GM21526 (cell line): ENCODE data around the gene SIM2.

ENCODE experiments used
- ATAC-seq: cut with Tn5 transposase; IDR thresholded peaks from one replicate; pipeline ENCODE4 v1.9.1; 2021; ENCODE audit warnings: moderate library complexity; ENCODE audit not compliant: unreplicated experiment, low FRiP score

Gene SIM2

DNA sequence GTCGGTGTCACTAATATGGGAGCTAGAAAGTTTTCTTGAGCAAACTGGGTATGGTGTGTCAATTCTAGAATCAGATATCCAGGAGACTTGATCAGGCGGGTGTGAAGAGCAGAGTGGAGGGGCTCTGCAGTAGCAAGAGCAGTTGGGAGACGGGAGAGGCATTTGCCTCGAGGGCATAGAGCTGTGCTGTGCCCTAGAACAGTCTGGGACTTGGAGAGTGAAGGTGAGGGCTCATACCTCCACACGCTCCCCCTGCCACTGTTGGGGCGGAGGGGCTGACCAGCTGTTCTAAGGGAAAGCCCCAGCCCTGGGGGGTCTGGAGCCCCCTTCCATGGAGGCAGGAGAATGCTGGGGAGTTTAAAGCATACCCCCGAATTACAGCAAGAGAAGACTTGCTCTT, 33.8 kb downstream of the SIM2 start:
- no peak for ATAC-seq

DNA sequence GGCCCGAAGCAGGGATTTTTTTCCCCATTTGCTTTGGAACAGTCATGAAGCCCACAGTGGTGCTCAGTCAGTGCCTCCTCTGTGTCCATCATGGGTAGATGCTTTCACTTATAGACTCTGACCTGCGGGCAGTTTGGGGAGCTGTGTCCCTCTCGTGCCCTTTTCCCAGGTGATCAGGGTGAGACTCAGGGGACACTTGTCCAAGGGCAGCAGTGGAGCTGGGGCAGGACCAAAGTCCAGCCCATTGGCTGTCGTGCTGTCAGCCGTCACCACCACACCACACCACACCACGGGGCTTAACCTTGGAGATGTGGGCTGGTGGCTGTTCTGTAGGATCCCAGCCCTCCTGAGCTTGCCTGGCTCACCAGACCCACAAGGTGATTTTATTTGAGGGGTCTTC, 34.9 kb downstream of the SIM2 start:
- no peak for ATAC-seq

DNA sequence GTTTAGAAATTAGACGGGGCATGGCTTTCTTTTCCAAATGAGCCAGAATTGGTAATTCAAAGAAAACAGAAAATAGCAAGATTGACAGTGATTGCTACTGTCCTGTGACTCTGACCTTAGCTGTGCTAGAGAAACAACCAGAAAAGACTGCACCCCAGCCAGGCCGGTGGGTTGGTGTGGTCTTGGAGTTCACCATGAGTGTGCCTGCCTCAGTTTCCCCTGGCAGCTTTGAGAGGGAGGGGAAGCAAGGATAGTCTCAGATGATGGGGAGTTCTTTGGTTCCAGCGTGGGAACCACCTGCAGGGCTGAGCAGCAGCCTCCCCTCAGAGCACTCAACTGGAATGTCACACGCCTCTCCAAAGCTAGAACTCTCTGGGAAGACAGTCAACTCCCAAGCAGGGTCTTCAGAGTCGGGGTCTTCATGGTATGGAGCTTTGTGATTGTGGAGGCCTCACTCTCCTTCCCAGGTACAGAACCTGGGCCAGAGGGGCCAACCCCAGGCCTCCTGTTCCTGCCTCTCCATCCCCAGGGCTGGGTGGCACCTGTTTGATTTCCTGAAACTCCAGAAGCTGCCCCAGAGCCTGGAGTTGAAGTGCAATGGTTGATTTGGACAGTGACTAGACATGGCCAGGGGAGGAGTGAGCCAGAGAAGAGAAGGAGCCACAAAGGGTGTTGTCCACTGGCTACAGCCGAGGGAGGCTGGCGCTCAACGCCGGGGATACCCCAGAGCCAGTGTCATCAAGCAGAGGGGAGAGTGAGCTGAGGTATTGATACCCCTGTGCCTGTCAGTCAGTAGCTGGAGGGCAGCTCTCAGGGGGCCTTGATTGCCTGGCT, 35.7 kb downstream of the SIM2 start:
- ATAC-seq, result no peak

DNA sequence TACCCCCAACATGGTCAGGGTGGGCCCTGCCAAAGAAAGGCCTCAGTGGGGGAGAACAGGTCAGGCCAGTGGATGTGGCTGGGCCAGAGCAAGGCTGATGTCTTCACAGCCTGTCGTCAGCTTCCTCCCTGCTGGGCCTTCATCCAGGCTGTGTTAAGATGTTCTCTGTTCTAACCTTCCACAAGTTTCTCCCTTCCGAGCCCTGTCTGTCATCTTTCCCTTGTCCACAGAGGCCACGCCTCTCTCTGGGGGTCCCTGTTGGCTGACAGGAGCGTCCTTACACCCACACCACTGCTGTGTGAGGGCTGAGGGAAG, 36.2 kb downstream of the SIM2 start:
- ATAC-seq, result no peak

DNA sequence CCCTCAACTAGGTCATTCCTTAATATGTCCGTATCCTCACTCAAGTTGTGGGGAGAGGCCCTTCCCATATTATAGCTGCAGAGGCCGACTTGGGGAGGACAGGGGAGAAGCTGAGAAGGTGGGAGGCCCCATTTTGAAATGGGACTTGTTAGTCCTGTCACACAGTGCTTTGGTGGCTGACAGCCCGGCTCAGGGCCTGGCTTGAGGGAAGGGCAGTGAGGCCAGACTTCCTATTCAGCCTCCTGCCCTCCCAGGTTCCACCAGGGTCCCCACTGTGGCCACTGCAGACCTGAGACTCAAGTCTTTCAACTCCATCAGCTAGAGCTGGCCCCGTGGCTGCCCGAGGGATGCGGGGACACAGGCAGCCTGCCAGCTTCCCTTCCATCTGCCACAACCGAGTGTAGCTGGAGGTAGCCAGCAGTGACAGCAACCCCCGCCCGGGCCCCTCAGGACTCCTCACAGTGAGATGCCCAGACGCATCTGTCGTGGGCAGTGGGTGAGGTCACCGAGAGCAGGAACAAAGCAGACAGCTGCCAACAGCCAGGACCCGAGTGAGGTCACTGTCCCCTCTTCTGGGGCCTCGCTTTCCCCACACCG, 36.9 kb downstream of the SIM2 start:
- no peak for ATAC-seq

DNA sequence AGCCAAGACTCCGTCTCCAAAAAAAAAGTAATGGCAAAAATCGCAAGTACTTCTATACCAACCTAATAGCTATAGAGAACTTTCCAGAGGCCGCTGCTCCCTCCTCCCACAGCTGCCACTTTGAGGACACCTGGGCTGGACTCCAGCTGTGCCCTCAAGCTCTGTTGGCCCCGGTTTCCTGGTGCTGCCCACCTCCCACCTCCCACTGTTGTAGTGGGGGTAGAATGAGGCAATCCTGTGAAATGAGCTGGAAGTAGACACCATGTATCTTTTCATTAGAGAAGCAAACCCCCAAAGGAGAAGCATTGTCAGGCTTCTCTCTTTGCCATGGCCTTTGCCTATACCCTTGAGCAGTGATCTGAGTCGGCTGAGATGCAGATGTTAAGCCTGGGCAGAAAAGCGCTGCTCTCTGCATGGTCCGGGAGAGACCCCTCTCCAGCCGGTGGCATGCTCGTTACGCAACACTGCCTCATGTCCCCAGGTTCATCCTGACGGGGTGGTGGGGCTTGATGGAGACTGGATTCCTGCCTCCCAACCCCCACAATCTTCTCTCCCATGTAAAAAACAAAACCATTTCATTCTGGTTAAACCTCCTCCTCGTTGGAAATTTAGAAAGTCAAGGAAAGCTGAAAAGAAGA, 39.7 kb downstream of the SIM2 start:
- no peak for ATAC-seq

DNA sequence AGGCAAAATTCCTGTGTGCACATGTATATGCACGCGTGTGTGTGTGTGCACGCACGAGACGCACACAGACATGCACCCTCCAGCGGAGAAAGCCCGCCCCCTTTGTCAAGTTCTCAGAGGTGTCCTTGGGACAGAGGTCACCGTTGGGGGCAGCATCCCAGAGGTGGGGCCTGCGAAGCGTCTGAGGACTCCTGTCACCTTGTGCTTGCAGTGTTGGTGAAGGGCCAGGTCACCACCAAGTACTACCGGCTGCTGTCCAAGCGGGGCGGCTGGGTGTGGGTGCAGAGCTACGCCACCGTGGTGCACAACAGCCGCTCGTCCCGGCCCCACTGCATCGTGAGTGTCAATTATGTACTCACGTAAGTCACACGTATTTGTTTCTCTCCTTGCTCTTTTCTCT, 42.6 kb downstream of the SIM2 start:
- no peak for ATAC-seq

DNA sequence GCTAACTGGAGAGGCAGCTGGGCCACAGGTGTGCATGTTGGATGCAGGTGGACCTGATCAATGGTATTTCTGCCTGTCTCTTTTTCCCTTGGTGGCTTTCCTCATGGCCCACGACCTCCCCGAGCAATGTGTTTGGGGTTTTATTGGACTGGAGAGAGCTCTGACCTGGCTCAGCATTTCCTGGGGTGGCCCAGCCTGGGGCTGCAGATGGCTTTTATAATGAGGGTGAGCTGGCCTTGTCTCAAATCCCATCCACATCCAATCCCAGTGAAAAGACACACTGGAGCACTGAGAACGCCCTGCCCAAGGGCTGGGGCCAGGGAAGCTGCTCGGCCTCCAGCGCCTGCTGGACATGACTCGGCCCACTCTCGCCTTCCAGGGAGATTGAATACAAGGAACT, 44.1 kb downstream of the SIM2 start:
- ATAC-seq, result no peak

DNA sequence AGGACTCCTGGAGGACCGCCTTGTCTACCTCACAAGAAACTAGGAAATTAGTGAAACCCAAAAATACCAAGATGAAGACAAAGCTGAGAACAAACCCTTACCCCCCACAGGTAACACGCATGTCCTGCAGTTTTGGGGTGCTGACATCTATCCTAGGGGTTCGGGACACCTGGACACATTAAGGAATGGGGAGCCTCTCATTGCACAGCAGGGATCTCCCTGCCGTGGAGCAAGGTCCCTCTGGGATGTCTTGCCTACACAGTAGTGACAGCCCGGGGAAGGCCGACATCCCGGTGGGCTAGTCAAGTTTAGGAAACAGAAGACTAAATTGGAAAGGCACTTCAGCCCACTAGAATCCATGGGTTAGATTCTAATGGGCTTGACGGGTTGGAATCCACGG, 44.5 kb downstream of the SIM2 start:
- no peak for ATAC-seq

DNA sequence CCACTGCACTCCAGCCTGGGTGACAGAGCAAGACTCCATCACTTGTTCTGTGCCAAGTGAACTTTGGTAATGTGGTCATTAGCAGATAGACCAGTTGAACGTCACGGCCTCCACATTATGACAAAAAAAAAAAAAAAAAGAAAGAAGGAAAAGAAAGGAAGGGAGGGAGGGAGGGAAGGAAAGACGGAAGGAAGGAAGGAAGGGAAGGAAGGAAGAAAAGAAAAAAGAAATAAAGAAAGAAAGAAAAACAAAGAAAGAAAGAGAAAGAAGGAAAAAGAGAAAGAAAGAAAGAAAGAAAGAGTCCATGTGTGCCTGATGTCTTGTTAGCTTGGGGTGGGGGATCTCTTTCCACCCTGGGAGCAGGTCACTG, 45.3 kb downstream of the SIM2 start:
- ATAC-seq, result no peak

DNA sequence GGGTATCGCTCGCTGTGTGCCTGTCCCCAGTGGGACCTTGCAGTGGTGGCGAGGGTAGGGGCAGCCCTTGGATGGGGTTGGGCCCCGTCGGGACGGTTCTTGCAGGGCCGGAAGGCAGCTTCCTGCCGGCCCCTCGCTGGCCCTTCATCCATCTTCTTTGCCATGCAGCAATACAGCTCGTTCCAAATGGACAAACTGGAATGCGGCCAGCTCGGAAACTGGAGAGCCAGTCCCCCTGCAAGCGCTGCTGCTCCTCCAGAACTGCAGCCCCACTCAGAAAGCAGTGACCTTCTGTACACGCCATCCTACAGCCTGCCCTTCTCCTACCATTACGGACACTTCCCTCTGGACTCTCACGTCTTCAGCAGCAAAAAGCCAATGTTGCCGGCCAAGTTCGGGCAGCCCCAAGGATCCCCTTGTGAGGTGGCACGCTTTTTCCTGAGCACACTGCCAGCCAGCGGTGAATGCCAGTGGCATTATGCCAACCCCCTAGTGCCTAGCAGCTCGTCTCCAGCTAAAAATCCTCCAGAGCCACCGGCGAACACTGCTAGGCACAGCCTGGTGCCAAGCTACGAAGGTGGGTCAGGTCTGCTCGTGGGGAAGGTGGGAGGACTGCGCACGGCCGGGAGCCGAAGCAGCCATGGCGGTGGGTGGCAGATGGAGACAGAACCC, 45.8 kb downstream of the SIM2 start:
- no peak for ATAC-seq

DNA sequence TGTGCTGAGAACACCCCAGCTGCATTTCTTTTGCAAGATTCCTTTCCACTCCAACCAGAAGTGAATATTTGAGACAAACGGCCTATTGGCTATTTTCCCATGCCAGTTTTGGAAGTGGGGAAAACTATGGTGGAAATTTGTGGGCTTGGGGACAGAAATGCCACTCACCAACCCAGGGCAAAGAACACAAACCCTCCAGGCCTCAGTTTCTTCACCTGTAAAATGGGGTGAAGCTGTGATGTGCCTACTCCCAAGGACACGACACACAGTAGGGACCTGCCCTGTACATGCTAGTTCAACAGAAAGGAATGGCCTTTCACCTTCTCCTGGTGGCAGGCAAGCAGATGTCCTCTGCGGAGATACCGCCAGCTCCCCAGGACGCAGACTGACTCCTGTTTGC, 46.5 kb downstream of the SIM2 start:
- ATAC-seq, result no peak

DNA sequence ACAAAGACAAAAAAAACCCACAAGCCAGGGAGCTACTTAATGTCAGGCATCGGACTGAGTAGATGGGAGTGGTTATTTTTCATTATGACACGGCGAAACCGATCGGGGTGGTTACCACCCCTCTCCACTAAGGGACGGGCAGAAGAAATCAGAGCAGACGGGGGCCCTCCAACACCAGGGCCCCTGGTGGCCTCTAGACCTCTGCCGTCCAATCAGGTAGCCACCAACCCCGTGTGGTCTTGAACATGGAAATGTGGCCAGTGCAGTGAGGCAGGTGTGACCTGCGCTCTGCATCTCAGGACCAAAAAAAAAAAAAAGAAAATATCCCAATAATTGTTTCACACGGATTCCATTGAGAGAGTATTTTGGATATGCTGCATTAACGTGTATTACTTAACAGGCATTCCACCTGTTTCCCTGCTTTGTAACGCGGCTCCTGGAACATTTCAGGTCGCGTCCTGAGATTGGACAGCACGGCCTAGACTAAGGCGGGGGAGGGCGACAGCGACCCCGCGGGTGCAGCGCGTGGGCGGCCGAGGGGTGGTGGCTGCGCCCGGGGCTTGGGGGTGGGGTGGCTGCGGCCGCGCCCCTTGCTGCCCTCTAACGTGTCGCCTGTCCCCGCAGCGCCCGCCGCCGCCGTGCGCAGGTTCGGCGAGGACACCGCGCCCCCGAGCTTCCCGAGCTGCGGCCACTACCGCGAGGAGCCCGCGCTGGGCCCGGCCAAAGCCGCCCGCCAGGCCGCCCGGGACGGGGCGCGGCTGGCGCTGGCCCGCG, 48.3 kb downstream of the SIM2 start:
- ATAC-seq, result no peak

DNA sequence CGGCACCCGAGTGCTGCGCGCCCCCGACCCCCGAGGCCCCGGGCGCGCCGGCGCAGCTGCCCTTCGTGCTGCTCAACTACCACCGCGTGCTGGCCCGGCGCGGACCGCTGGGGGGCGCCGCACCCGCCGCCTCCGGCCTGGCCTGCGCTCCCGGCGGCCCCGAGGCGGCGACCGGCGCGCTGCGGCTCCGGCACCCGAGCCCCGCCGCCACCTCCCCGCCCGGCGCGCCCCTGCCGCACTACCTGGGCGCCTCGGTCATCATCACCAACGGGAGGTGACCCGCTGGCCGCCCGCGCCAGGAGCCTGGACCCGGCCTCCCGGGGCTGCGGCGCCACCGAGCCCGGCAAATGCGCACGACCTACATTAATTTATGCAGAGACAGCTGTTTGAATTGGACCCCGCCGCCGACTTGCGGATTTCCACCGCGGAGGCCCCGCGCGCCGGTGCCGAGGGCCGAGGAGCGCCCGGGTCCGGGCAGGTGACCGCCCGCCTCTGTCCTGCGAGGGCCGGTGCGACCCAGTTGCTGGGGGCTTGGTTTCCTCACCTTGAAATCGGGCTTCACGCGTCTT, 49.0 kb downstream of the SIM2 start:
- no peak for ATAC-seq

DNA sequence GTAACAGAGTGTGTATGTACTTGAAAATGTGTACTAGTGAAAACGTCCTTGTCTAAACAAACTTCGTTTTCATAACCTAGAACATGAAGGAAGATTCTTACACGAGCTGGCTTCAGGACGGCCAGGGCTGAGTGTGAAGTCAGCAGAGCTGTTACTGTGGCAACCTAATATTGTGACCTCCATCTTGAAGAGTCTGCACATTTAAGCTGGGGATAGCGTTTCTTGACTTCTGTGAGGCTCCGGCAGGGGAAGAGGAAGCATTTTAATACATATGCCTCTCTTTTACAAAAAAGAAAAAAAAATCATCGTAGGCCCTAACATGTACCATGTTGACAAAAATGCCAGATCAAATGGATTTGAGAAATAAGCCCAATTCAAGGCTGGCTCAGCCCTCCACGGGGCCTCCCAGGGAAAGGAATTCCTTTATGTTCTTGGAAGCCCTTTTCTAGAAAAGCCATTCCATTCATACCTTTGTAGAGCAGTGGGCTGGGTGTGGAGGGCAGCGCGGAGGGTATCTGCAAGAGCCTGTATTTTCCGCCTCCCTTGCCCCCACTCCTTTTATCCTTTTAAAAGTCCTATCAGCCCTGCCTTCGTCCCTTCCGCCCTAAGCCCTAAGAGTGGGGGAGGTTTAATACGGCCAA, 51.1 kb downstream of the SIM2 start:
- no peak for ATAC-seq

DNA sequence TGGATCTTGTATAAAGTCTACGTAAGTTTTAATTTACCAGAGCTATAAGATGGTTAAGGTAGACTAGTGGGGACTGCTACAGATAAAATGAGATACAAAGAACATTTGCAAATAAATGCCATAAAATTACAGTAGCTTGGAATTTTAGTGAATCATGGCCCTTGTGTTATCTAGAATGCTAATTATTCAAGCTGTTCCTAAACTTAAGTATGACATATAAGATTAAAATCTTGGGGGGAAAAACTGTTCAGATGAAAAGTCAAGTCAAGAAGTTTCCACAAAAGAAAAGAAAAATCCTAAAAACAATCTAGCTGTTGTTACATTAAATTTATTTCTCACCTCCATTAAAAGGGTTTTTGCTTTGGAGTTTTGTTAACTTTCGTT, 51.7 kb downstream of the SIM2 start:
- no peak for ATAC-seq

DNA sequence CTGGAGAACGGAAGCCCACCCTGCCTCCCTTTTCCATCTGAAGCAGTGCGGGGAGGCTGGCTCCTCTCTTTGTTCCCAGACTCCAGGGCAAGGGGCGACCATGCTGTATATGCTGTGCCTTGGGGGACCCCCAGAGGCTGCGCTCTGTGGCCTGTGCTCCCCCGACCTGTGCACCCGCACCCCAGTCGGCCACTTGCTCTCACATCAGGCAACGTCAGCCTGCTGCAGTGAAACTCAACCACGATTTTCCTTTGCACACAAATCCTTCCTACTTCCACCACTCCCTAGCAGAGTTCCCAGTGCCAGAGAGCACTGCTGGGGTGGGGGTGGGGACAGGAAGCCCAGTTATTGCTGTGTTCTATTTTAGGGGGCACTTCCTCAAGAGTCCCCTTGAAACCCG, 52.5 kb downstream of the SIM2 start:
- ATAC-seq, result no peak

DNA sequence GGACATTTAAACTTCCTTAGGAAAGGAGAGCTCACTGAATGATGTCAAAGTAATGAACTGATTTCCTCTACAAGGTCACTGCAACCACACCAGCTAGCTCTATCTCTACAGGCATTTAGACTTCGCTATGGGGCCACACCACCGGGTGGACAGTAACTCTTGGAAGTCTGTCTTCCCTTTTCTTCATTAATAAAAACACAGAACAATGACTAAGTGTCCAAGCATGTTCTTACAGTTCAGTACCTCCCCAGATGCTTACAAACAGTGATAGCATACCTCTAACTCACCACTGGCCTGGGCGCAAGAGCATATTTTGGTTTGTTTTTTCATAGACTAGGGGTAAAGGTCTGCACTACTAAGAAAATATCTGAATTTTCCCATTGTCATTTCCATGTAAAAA, 54.6 kb downstream of the SIM2 start:
- ATAC-seq, result no peak

DNA sequence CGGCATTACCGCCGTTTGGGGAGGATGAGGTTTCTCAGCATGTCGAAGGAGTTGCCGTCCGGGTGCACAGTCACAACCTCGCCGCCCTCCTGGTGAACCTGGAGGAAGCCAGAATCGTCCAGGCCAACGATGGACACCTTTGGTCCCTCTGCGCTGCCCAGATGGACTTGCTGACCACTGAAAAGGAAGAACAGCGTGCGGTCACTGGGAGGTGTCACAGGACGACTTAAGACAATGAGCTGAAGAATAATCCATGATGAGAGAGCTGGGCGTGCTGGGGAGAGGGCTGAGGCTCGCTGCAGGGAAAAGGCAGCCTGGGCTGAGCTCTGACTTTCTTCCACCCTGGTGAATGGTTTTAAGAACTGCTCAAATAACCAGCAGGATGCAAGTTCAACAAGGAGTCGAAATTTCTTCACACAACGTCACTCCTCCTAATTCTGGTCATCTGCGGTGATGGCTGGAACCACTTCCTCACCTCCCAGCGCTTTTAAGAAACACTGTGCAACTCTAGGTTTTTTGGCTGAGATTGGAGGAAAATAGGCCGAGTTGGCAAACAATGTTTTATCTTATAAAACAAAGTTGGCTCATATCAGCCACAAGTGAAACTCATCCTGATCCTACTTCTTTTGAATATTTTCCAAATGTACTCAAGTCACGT, 55.5 kb downstream of the SIM2 start:
- no peak for ATAC-seq

DNA sequence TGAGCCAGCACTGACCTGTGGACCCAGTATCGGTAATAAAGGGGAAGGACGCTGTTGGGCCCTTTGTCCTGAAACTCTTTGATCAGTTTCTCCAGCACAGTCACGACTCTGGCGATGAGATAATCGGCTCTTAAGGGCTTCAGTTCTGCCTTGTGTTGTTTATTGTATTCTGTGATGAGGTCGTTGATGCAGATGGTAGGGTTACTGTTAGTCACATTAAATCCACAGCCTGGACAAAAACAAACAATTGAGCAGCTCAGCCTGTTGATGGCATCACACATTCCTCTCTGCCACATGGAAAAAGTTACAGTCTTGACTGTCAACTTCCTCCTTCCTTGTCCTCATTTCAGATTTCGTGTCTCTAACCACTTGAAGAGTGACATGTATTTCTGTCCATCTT, 57.6 kb downstream of the SIM2 start:
- ATAC-seq, result no peak
